Naive thymus-derived CD4-positive, alpha-beta T cell (primary cell): Measurements from ENCODE around the gene ARHGAP10. TPM values are rescaled to one million over a fixed set of nuclear protein-coding genes. Genes with fewer than 3 reads are reported as not detected.

Experiments used
- ATAC-seq: fragments of 150-1000 bp; cut with Tn5 transposase; 2 replicates; pipeline ENCODE4 v1.10.0; 2021; ENCODE audit warnings: mild to moderate bottlenecking, moderate library complexity
- CTCF ChIA-PET: fragments of 350-600 bp; sonication (Branson Sonifier 250); formaldehyde crosslinking; loops from one replicate; lab custom pipeline; 2021; ENCODE audit warnings: antibody characterized with exemption; lab: Charles Lee
- POLR2A ChIA-PET: fragments of 350-600 bp; sonication (Branson Sonifier 250); formaldehyde crosslinking; loops from one replicate; lab custom pipeline; 2021; ENCODE audit warnings: antibody characterized with exemption, inconsistent platforms; lab: Charles Lee
- DNase-seq, 9 donors: peaks; one replicate each; pipeline versions ENCODE4 v3.0.0 to v3.0.0-alpha.2; 2020 to 2022; ENCODE audit warnings: mixed read lengths in 1 of 9
- H3K27ac ChIP-seq: one replicate; pipeline ENCODE4 v1.7.0; 2013; ENCODE audit warnings: mild to moderate bottlenecking, low read depth, low read length, moderate library complexity
- H3K27me3 ChIP-seq, 2 donors: one replicate each; pipeline ENCODE4 v1.7.0; 2013; ENCODE audit warnings: low read length in 2 of 2, mild to moderate bottlenecking in 2 of 2, moderate library complexity in 2 of 2; ENCODE audit not compliant: control insufficient read depth in 2 of 2, insufficient read depth in 2 of 2
- H3K36me3 ChIP-seq, 3 experiments: 1 replicate in 2 of 3; 2 replicates in 1 of 3; pipeline ENCODE4 v1.7.0; 2013; ENCODE audit warnings: low read length in 3 of 3, mild to moderate bottlenecking in 3 of 3, moderate library complexity in 1 of 3; ENCODE audit not compliant: insufficient read depth in 3 of 3, control insufficient read depth in 2 of 3
- H3K4me1 ChIP-seq, 2 donors: one replicate each; pipeline ENCODE4 v1.7.0; 2013; ENCODE audit warnings: low read length in 2 of 2, mild to moderate bottlenecking in 2 of 2, moderate library complexity in 1 of 2; ENCODE audit not compliant: control insufficient read depth in 2 of 2, insufficient read depth in 2 of 2
- H3K4me3 ChIP-seq: 2 replicates; pipeline ENCODE4 v1.7.0; 2013; ENCODE audit warnings: mild to moderate bottlenecking, low read length
- H3K9me3 ChIP-seq, 3 experiments: 1 replicate in 2 of 3; 2 replicates in 1 of 3; pipeline ENCODE4 v1.7.0; 2013; ENCODE audit warnings: low read length in 3 of 3; ENCODE audit not compliant: control insufficient read depth in 2 of 3
- H3K27ac Mint-ChIP-seq, 9 donors: one replicate each; pipeline ENCODE4 v1.8.0; 2020 to 2022; ENCODE audit warnings: mixed read lengths in 9 of 9, mild to moderate bottlenecking in 8 of 9, moderate library complexity in 5 of 9, inconsistent platforms in 2 of 9
- H3K27me3 Mint-ChIP-seq, 5 donors: one replicate each; pipeline ENCODE4 v1.8.0; 2021 to 2022; ENCODE audit warnings: mixed read lengths in 5 of 5, mild to moderate bottlenecking in 1 of 5
- H3K36me3 Mint-ChIP-seq, 5 donors: one replicate each; pipeline ENCODE4 v1.8.0; 2020 to 2022; ENCODE audit warnings: mixed read lengths in 5 of 5, mild to moderate bottlenecking in 3 of 5, inconsistent platforms in 1 of 5
- H3K4me1 Mint-ChIP-seq, 7 donors: one replicate each; pipeline ENCODE4 v1.8.0; 2020 to 2022; ENCODE audit warnings: mixed read lengths in 7 of 7, mild to moderate bottlenecking in 3 of 7, inconsistent platforms in 1 of 7
- H3K4me3 Mint-ChIP-seq, 10 donors: one replicate each; pipeline ENCODE4 v1.8.0; 2020 to 2022; ENCODE audit warnings: mild to moderate bottlenecking in 10 of 10, mixed read lengths in 10 of 10, moderate library complexity in 6 of 10, inconsistent platforms in 2 of 10
- H3K9me3 Mint-ChIP-seq, 11 donors: one replicate each; pipeline ENCODE4 v1.8.0; 2020 to 2022; ENCODE audit warnings: mixed read lengths in 11 of 11, mild to moderate bottlenecking in 4 of 11, inconsistent platforms in 1 of 11, moderate library complexity in 1 of 11
- intact Hi-C, 2 donors: fragments of 100-400 bp; cut with micrococcal nuclease; formaldehyde crosslinking; loops; one replicate each; pipeline ENCODE4 v1.15.1; 2023
- polyA plus RNA-seq, 2 donors: library from polyadenylated mRNA; unstranded; fragments of 300-500 nt; fragmentation: Illumina TruSeq; gene quantifications; one replicate each; pipeline ENCODE4 v1.2.3, GENCODE V29; 2021
- total RNA-seq, 6 experiments: library from RNA in 5 of 6; stranded (reverse) in 5 of 6; gene quantifications; 1 replicate in 5 of 6; 2 replicates in 1 of 6; pipeline ENCODE4 v1.2.3 and lab custom pipeline; 2021 to 2026

The ARHGAP10 gene
- total and polyA plus RNA-seq, 7 experiments from 2014 or later, result 1.9 to 8.5 (median 3.0) TPM

DNA sequence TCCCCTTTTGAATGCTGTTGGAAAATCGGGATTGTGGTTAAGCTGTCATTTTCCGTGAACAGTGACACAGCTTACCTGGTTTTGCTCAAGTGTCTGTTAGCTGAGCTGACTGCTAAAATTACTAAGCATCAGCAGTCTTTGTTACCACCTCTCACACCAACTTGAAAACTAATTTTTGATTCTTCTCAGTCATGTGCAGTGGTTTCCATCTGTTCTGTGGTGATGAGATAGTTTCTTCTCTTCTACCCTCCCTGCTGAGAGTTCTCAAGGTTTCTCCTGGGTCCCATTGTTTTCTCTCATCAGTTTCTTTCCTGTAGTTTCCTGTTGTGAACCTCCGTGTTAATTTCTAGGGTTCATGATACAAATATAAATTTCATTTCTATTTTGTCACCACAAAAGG, 225.6 kb downstream of the ARHGAP10 start:
- Histone ChIP-seq H3K4me1 (no peaks in the 10 kb centered on the region), H3K4me3 (no peak overlapping the region), H3K36me3 (no peaks in the 10 kb centered on the region), H3K9me3 (no peaks in the 10 kb centered on the region), H3K27me3 (no peaks in the 10 kb centered on the region), H3K27ac (no peak overlapping the region)
- Mint-ChIP-seq H3K27me3 (no peaks in the 10 kb centered on the region), H3K36me3 (peaks cover 0 to 15% (median 13%) of the 10 kb centered on the region in 5 donors), H3K27ac (no peak overlapping the region), H3K9me3 (peaks cover 0 to 7% (median 0%) of the 10 kb centered on the region in 11 donors), H3K4me1 (no peaks in the 10 kb centered on the region), H3K4me3 (no peak overlapping the region)
- CTCF ChIA-PET, result no interaction called here
- POLR2A ChIA-PET, result no interaction called here
- DNase-seq (no peak), ATAC-seq (no peak)
- intact Hi-C loops, result no loop called here

GRCh38 chr4:147958057-147958456, 226.2 kb downstream of the ARHGAP10 start:
- no peak for ATAC-seq
- no peaks in the 10 kb centered on the region for H3K4me1 ChIP-seq
- Mint-ChIP-seq H3K27ac (no peak overlapping the region), H3K4me1 (no peaks in the 10 kb centered on the region), H3K27me3 (no peaks in the 10 kb centered on the region), H3K36me3 (peaks cover 0 to 17% (median 15%) of the 10 kb centered on the region in 5 donors), H3K9me3 (peaks cover 0 to 7% (median 0%) of the 10 kb centered on the region in 11 donors), H3K4me3 (no peak overlapping the region)
- ChIA-PET CTCF (no interaction called here), POLR2A (interaction anchor here (0.8 kb wide), 1 partner anchor 103 kb away, joined by 4 read pairs; no protein-coding TSS in a partner anchor)
- H3K27me3 ChIP-seq, result no peaks in the 10 kb centered on the region
- no peak overlapping the region for H3K4me3 ChIP-seq
- no peak for DNase-seq
- no peak overlapping the region for H3K27ac ChIP-seq
- no peaks in the 10 kb centered on the region for H3K36me3 ChIP-seq
- intact Hi-C loops, result no loop called here
- H3K9me3 ChIP-seq, result no peaks in the 10 kb centered on the region

GRCh38 chr4:147958489-147959065, 226.7 kb downstream of the ARHGAP10 start:
- ATAC-seq, result no peak
- POLR2A ChIA-PET, result interaction anchor here (0.6 to 0.8 kb wide), 2 partner anchors 14 to 102 kb away, joined by 3 to 4 read pairs; no protein-coding TSS in a partner anchor
- no peaks in the 10 kb centered on the region for H3K27me3 ChIP-seq
- H3K9me3 ChIP-seq, result no peaks in the 10 kb centered on the region
- Mint-ChIP-seq H3K9me3 (peaks cover 0 to 5% (median 0%) of the 10 kb centered on the region in 11 donors), H3K4me3 (no peak overlapping the region), H3K4me1 (no peaks in the 10 kb centered on the region), H3K27me3 (no peaks in the 10 kb centered on the region), H3K36me3 (peaks cover 0 to 16% (median 12%) of the 10 kb centered on the region in 5 donors), H3K27ac (no peak overlapping the region)
- CTCF ChIA-PET, result interaction anchor here (0.7 kb wide), 1 partner anchor 1780 kb away, joined by 3 read pairs; no protein-coding TSS in a partner anchor
- no peaks in the 10 kb centered on the region for H3K36me3 ChIP-seq
- intact Hi-C loops, result no loop called here
- H3K27ac ChIP-seq, result no peak overlapping the region
- no peaks in the 10 kb centered on the region for H3K4me1 ChIP-seq
- DNase-seq, result no peak
- H3K4me3 ChIP-seq, result no peak overlapping the region

DNA sequence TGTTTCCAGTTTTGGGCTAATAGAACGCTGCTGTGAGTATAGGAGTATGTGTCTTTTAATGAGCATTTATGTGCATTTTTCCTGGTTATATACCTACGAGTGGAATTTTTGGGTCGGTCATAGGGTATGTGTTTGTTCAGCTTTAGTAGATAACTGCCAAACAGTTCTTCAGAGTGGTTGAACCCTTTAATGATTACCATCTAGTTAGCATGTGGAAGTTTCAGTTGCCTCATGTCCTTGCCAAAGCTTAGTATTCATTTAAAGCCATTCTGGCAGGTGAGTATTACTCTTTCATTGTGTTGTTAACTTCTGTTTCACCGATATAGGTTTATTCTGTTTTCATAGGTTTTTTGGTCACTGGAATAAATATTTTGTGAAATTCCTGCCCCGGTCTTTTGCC, 229.1 kb downstream of the ARHGAP10 start:
- Histone ChIP-seq H3K4me1 (no peaks in the 10 kb centered on the region), H3K9me3 (no peaks in the 10 kb centered on the region), H3K27ac (no peak overlapping the region), H3K4me3 (no peak overlapping the region), H3K36me3 (no peaks in the 10 kb centered on the region), H3K27me3 (no peaks in the 10 kb centered on the region)
- peaks cover 3 to 21% (median 13%) of the 10 kb centered on the region in 5 donors for H3K36me3 Mint-ChIP-seq
- ATAC-seq (no peak), DNase-seq (no peak)
- peaks cover 0 to 2% (median 0%) of the 10 kb centered on the region in 5 donors for H3K27me3 Mint-ChIP-seq
- intact Hi-C loops, result no loop called here
- H3K27ac Mint-ChIP-seq, result no peak overlapping the region
- peaks cover 0 to 2% (median 0%) of the 10 kb centered on the region in 11 donors for H3K9me3 Mint-ChIP-seq
- H3K4me3 Mint-ChIP-seq, result no peak overlapping the region
- ChIA-PET POLR2A (no interaction called here), CTCF (no interaction called here)
- H3K4me1 Mint-ChIP-seq, result peaks cover 0 to 1% (median 0%) of the 10 kb centered on the region in 7 donors

DNA sequence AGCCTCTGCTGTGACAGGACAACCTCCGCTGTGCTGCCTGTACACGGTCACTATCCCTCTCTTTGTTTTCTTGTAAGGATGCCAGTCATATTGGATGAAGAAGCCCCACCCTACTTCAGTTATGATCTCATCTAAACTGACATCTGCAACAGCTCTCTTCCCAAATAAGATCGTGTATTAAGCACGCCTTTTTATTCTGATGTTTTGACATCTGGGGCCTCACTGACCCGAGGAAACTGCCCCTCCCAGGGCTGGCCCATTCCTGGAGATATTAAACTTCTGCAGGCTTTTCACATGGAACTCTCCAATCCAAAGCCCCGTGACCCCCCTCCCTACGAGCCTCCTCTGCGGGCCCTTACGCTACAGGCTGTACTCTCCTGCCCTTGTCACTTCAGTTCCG, 232.0 kb downstream of the ARHGAP10 start:
- ChIA-PET POLR2A (no interaction called here), CTCF (no interaction called here)
- Mint-ChIP-seq H3K9me3 (peaks cover 0 to 2% (median 0%) of the 10 kb centered on the region in 11 donors), H3K4me1 (peaks cover 0 to 1% (median 0%) of the 10 kb centered on the region in 7 donors), H3K27ac (no peak overlapping the region), H3K36me3 (peaks cover 3 to 28% (median 19%) of the 10 kb centered on the region in 5 donors), H3K27me3 (peaks cover 0 to 2% (median 0%) of the 10 kb centered on the region in 5 donors), H3K4me3 (no peak overlapping the region)
- H3K9me3 ChIP-seq, result no peaks in the 10 kb centered on the region
- no peaks in the 10 kb centered on the region for H3K36me3 ChIP-seq
- H3K27ac ChIP-seq, result no peak overlapping the region
- no peak overlapping the region for H3K4me3 ChIP-seq
- intact Hi-C loops, result no loop called here
- H3K4me1 ChIP-seq, result no peaks in the 10 kb centered on the region
- H3K27me3 ChIP-seq, result no peaks in the 10 kb centered on the region
- no peak for DNase-seq
- ATAC-seq, result no peak

DNA sequence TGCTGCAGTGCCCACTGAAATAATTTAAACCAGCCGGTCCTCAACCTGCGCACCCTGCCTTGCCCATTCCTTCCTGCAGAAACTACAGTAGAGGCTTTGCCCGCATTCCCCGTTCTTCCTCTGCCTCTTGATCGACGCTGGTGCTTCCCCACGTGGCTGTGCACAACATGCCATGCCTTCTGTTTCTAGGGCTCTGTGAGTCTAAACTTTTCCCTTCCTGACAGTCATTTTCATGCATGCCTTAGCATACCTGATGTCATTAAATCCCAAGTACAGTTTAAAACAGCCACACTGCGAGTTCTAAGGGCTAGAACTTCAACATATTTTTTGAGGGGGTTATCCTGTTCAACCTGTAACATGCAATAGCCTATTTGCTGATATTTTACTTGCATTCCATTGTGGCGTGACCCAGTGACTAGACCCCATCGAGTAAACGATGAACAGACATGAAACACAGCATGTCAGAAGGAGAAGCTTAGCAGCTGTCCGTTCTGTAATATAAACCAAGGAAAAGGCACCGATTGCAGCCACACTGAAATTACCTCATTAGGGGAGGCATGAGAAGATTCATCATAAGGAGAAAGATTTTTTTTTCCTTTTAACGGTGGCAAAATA, 232.5 kb downstream of the ARHGAP10 start:
- no peak overlapping the region for H3K4me3 Mint-ChIP-seq
- H3K4me1 Mint-ChIP-seq, result peaks cover 0 to 1% (median 0%) of the 10 kb centered on the region in 7 donors
- H3K27ac ChIP-seq, result no peak overlapping the region
- H3K9me3 Mint-ChIP-seq, result peaks cover 0 to 2% (median 0%) of the 10 kb centered on the region in 11 donors
- no peak overlapping the region for H3K4me3 ChIP-seq
- CTCF ChIA-PET, result no interaction called here
- POLR2A ChIA-PET, result no interaction called here
- intact Hi-C loops, result no loop called here
- H3K9me3 ChIP-seq, result no peaks in the 10 kb centered on the region
- H3K27me3 ChIP-seq, result no peaks in the 10 kb centered on the region
- ATAC-seq, result no peak
- no peak overlapping the region for H3K27ac Mint-ChIP-seq
- no peaks in the 10 kb centered on the region for H3K36me3 ChIP-seq
- peaks cover 3 to 28% (median 19%) of the 10 kb centered on the region in 5 donors for H3K36me3 Mint-ChIP-seq
- H3K27me3 Mint-ChIP-seq, result peaks cover 0 to 2% (median 0%) of the 10 kb centered on the region in 5 donors
- no peak for DNase-seq
- H3K4me1 ChIP-seq, result no peaks in the 10 kb centered on the region
